ENCODE data around the gene S100P.

- TF ChIP-seq EZH2 (IDR thresholded peaks at IDR 0.05; ENCODE audit: borderline replicate concordance, low read length) (no peak), CTCF (IDR thresholded peaks at IDR 0.05; ENCODE audit: low read length) (no peak)
Measured at GRCh38 chr4:6684656-6685055, 9.0 kb upstream of the S100P start.

All from OCI-LY1 (cell line).